Right lobe of liver (tissue), 4 donors: ENCODE measurements around the gene LHFPL2.

Experiments used
- POLR2A ChIP-seq: fragments of 450-650 bp; IDR thresholded peaks from one replicate; pipeline ENCODE4 v1.6.1; 2017; ENCODE audit warnings: antibody characterized with exemption, mild to moderate bottlenecking
- TF ChIP-seq, protein P1 (sequence below), 4 donors: fragments of 200-600 bp in 3 of 4; fragments of 450-650 bp in 1 of 4; IDR thresholded peaks; one replicate each; pipeline versions ENCODE4 v1.5.1 to v1.8.0; 2016 to 2022; ENCODE audit warnings: antibody characterized with exemption in 4 of 4, mild to moderate bottlenecking in 2 of 4
- donor health status: DM: no; HTN: no; CAD: no.
- donor health status: DM: no; HTN: no; CAD: no.
- donor health status: DM: no; HTN: yes; CAD: no.

- TF ChIP-seq, protein P1, sequence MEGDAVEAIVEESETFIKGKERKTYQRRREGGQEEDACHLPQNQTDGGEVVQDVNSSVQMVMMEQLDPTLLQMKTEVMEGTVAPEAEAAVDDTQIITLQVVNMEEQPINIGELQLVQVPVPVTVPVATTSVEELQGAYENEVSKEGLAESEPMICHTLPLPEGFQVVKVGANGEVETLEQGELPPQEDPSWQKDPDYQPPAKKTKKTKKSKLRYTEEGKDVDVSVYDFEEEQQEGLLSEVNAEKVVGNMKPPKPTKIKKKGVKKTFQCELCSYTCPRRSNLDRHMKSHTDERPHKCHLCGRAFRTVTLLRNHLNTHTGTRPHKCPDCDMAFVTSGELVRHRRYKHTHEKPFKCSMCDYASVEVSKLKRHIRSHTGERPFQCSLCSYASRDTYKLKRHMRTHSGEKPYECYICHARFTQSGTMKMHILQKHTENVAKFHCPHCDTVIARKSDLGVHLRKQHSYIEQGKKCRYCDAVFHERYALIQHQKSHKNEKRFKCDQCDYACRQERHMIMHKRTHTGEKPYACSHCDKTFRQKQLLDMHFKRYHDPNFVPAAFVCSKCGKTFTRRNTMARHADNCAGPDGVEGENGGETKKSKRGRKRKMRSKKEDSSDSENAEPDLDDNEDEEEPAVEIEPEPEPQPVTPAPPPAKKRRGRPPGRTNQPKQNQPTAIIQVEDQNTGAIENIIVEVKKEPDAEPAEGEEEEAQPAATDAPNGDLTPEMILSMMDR (IDR thresholded peaks at IDR 0.05): no peak
- TF ChIP-seq POLR2A: no peak
Measured at GRCh38 chr5:78527054-78527859, 121.3 kb downstream of the LHFPL2 start.
